ENCODE data around the gene AGGF1. TPM values are rescaled to one million over a fixed set of nuclear protein-coding genes. Genes with fewer than 3 reads are reported as not detected.
A peak's percentile ranks its signal among the peaks of the same experiment; 100 is the strongest.
"Not testable (repeated sequence)": the region's sequence is repeated elsewhere in the genome, so short reads cannot be mapped to it uniquely, and the experiment has no call there.

AGGF1 gene
- polyA plus RNA-seq, 1 donor (not counting 4 experiments of a cell fraction or from before 2014, with no cell fraction given), result 20.1 TPM

DNA sequence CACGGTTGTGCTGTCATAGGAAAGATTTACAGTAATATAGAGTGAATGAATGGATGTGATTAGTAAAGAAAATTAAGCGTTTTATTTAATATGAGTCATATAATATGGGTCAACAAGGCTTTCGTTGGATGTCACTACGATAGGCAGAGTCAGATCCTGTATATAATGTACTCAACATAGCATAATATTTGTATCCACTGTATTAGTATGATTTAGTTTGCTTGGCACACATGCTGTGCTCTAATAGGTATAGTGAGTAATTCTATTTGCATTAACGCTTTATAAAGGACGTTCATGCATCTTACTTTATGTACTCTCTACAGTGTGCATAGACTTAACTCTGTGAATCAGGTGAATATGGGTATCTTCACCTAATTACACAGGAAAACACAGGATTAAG lies 35.9 kb upstream of the AGGF1 start:
- dilution Hi-C loops (cut with MboI; ENCODE audit: extremely low pct_ligation_motif_present, low sequenced_read_pairs), result no loop called here
- TF ChIP-seq EZH2 (IDR thresholded peaks at IDR 0.05; ENCODE audit: low read length), result no peak
- TF ChIP-seq CTCF (optimal IDR thresholded peaks at IDR 0.05 in 1 of 3, IDR thresholded peaks at IDR 0.05 in 1 of 3, conservative IDR thresholded peaks at IDR 0.05 in 1 of 3; ENCODE audit: extremely low read depth in 1 of 3, insufficient read depth in 2 of 3, low read length in 3 of 3), result no peak
- FAIRE-seq, result no peak
- H3K9me1 ChIP-seq (ENCODE audit: control insufficient read depth, extremely low read depth, insufficient read depth, low read length), result no peaks in the 10 kb centered on the region
- peaks cover 2% of the 10 kb centered on the region for H3K4me1 ChIP-seq (ENCODE audit: control insufficient read depth, extremely low read depth, insufficient read depth, low read length)
- no peaks in the 10 kb centered on the region for H3K36me3 ChIP-seq (ENCODE audit: control insufficient read depth in 2 of 2, extremely low read depth in 1 of 2, insufficient read depth in 2 of 2, low read length in 2 of 2)
- H2AFZ ChIP-seq (ENCODE audit: control insufficient read depth, low read length), result no peak overlapping the region
- no peaks in the 10 kb centered on the region for H4K20me1 ChIP-seq (ENCODE audit: control insufficient read depth, extremely low read depth, insufficient read depth, low read length)
- no peak overlapping the region for H3K27ac ChIP-seq (ENCODE audit: control insufficient read depth, insufficient read depth, low read length)
- no peaks in the 10 kb centered on the region for H3K27me3 ChIP-seq (ENCODE audit: control insufficient read depth, extremely low read depth, insufficient read depth, low read length)
- no peak for DNase-seq (ENCODE audit: low read depth, low spot score)
- no peaks in the 10 kb centered on the region for H3K9me3 ChIP-seq (ENCODE audit: control insufficient read depth, low read depth, low read length)
- no peak overlapping the region for H3K9ac ChIP-seq (ENCODE audit: control insufficient read depth, extremely low read depth, insufficient read depth, low read length)
- H3K4me2 ChIP-seq (ENCODE audit: control insufficient read depth, extremely low read depth, insufficient read depth, low read depth, low read length), result no peak overlapping the region
- H3K4me3 ChIP-seq (ENCODE audit: control insufficient read depth in 2 of 3, extremely low read depth in 1 of 3, insufficient read depth in 2 of 3, low read depth in 1 of 3, low read length in 3 of 3), result no peak overlapping the region
- no peaks in the 10 kb centered on the region for H3K79me2 ChIP-seq (ENCODE audit: control insufficient read depth, insufficient read depth, low read length)

GRCh38 chr5:76998251-76998650 lies 32.0 kb upstream of the AGGF1 start:
- dilution Hi-C loops (cut with MboI; ENCODE audit: extremely low pct_ligation_motif_present, low sequenced_read_pairs); DNase-seq (ENCODE audit: low read depth, low spot score); H3K4me3 ChIP-seq (ENCODE audit: control insufficient read depth in 2 of 3, extremely low read depth in 1 of 3, insufficient read depth in 2 of 3, low read depth in 1 of 3, low read length in 3 of 3); H3K79me2 ChIP-seq (ENCODE audit: control insufficient read depth, insufficient read depth, low read length); H3K9me3 ChIP-seq (ENCODE audit: control insufficient read depth, low read depth, low read length); H3K36me3 ChIP-seq (ENCODE audit: control insufficient read depth in 2 of 2, extremely low read depth in 1 of 2, insufficient read depth in 2 of 2, low read length in 2 of 2); H4K20me1 ChIP-seq (ENCODE audit: control insufficient read depth, extremely low read depth, insufficient read depth, low read length); FAIRE-seq; H3K9me1 ChIP-seq (ENCODE audit: control insufficient read depth, extremely low read depth, insufficient read depth, low read length); H3K4me2 ChIP-seq (ENCODE audit: control insufficient read depth, extremely low read depth, insufficient read depth, low read depth, low read length); H3K4me1 ChIP-seq (ENCODE audit: control insufficient read depth, extremely low read depth, insufficient read depth, low read length); H3K27ac ChIP-seq (ENCODE audit: control insufficient read depth, insufficient read depth, low read length); H3K27me3 ChIP-seq (ENCODE audit: control insufficient read depth, extremely low read depth, insufficient read depth, low read length); H2AFZ ChIP-seq (ENCODE audit: control insufficient read depth, low read length); H3K9ac ChIP-seq (ENCODE audit: control insufficient read depth, extremely low read depth, insufficient read depth, low read length): not testable (repeated sequence)

GRCh38 chr5:76999451-76999850 lies 30.8 kb upstream of the AGGF1 start:
- Histone ChIP-seq H3K4me3 (ENCODE audit: control insufficient read depth in 2 of 3, extremely low read depth in 1 of 3, insufficient read depth in 2 of 3, low read depth in 1 of 3, low read length in 3 of 3) (no peak overlapping the region), H3K9me3 (ENCODE audit: control insufficient read depth, low read depth, low read length) (no peaks in the 10 kb centered on the region), H3K27me3 (ENCODE audit: control insufficient read depth, extremely low read depth, insufficient read depth, low read length) (peaks cover 5% of the 10 kb centered on the region), H3K79me2 (ENCODE audit: control insufficient read depth, insufficient read depth, low read length) (no peaks in the 10 kb centered on the region), H3K4me2 (ENCODE audit: control insufficient read depth, extremely low read depth, insufficient read depth, low read depth, low read length) (no peak overlapping the region), H3K9me1 (ENCODE audit: control insufficient read depth, extremely low read depth, insufficient read depth, low read length) (no peaks in the 10 kb centered on the region), H3K4me1 (ENCODE audit: control insufficient read depth, extremely low read depth, insufficient read depth, low read length) (peaks cover 3% of the 10 kb centered on the region), H3K36me3 (ENCODE audit: control insufficient read depth in 2 of 2, extremely low read depth in 1 of 2, insufficient read depth in 2 of 2, low read length in 2 of 2) (no peaks in the 10 kb centered on the region), H4K20me1 (ENCODE audit: control insufficient read depth, extremely low read depth, insufficient read depth, low read length) (no peaks in the 10 kb centered on the region), H3K9ac (ENCODE audit: control insufficient read depth, extremely low read depth, insufficient read depth, low read length) (no peak overlapping the region), H2AFZ (ENCODE audit: control insufficient read depth, low read length) (no peak overlapping the region), H3K27ac (ENCODE audit: control insufficient read depth, insufficient read depth, low read length) (no peak overlapping the region)
- TF ChIP-seq CTCF (optimal IDR thresholded peaks at IDR 0.05 in 1 of 3, IDR thresholded peaks at IDR 0.05 in 1 of 3, conservative IDR thresholded peaks at IDR 0.05 in 1 of 3; ENCODE audit: extremely low read depth in 1 of 3, insufficient read depth in 2 of 3, low read length in 3 of 3) (no peak), EZH2 (IDR thresholded peaks at IDR 0.05; ENCODE audit: low read length) (no peak)
- dilution Hi-C loops (cut with MboI; ENCODE audit: extremely low pct_ligation_motif_present, low sequenced_read_pairs), result no loop called here
- FAIRE-seq (peak; percentile 82), DNase-seq (ENCODE audit: low read depth, low spot score) (peak; percentile 44)
